SK-N-MC (cell line): Measurements from ENCODE around the gene MCMBP.

ENCODE experiments used
- EZH2 ChIP-seq: fragments of 200-600 bp; sonication (generic); IDR thresholded peaks from one replicate; pipeline ENCODE4 v1.6.1; 2017; ENCODE audit warnings: antibody characterized with exemption
- POLR2AphosphoS5 ChIP-seq: IDR thresholded peaks from 2 replicates; pipeline ENCODE4 v1.6.1; 2012; ENCODE audit warnings: mild to moderate bottlenecking, low read depth, low read length, borderline replicate concordance

- no peak for TF ChIP-seq POLR2AphosphoS5
- TF ChIP-seq EZH2 = no peak
These were observed 86.4 kb downstream of the MCMBP start for GRCh38 chr10:119786117-119786769.
